ENCODE data around the gene PSMB2. TPM values are rescaled to one million over a fixed set of nuclear protein-coding genes. Genes with fewer than 3 reads are reported as not detected.

PSMB2 gene
- total RNA-seq, 2 experiments from 2014 or later: 28.7 to 86.3 TPM

GRCh38 chr1:35631396-35631795, 9.9 kb downstream of the PSMB2 start:
- Histone ChIP-seq H3K79me2 (ENCODE audit: insufficient read depth, low read depth, low read length) (peaks cover 42% of the 10 kb centered on the region), H3K4me1 (ENCODE audit: insufficient read depth, low read length, poor library complexity, severe bottlenecking) (no peaks in the 10 kb centered on the region), H3K9me3 (ENCODE audit: low read length) (no peaks in the 10 kb centered on the region), H3K4me3 (ENCODE audit: low read depth, low read length, poor library complexity, severe bottlenecking) (no peak overlapping the region), H4K20me1 (ENCODE audit: insufficient read depth, low read length) (peaks cover 5% of the 10 kb centered on the region; the same call in 1 of the 2 replicates), H3K4me2 (ENCODE audit: low read length) (no peak overlapping the region), H3K36me3 (ENCODE audit: insufficient read depth, low read length) (peaks cover 97% of the 10 kb centered on the region), H3K9me2 (ENCODE audit: insufficient read depth, low read length) (no peaks in the 10 kb centered on the region), H3K27ac (ENCODE audit: low read depth, low read length, poor library complexity, severe bottlenecking) (no peak overlapping the region), H2AFZ (ENCODE audit: low read length) (no peak overlapping the region)
- intact Hi-C loops (cut with micrococcal nuclease; ENCODE audit: unreplicated experiment): no loop called here
- POLR2A ChIA-PET: no interaction called here
- no TSS peak for BruUV-seq (replicated peaks)
- TF ChIP-seq EZH2phosphoT487 (IDR thresholded peaks at IDR 0.05; ENCODE audit: borderline replicate concordance, low read depth, low read length): no peak
- no peak for TF ChIP-seq CTCF (conservative IDR thresholded peaks at IDR 0.05; ENCODE audit: low read length)
- no peak for DNase-seq (ENCODE audit: low spot score)
- CTCF ChIA-PET (ENCODE audit: unreplicated experiment): no interaction called here

GRCh38 chr1:35629051-35629450, 12.3 kb downstream of the PSMB2 start:
- no peak overlapping the region for H3K4me3 ChIP-seq (ENCODE audit: low read depth, low read length, poor library complexity, severe bottlenecking)
- peaks cover 26% of the 10 kb centered on the region for H3K79me2 ChIP-seq (ENCODE audit: insufficient read depth, low read depth, low read length)
- DNase-seq (ENCODE audit: low spot score): no peak
- BruUV-seq (replicated peaks): TSS peak; percentile 20
- no peaks in the 10 kb centered on the region for H3K9me3 ChIP-seq (ENCODE audit: low read length)
- ChIA-PET POLR2A (no interaction called here), CTCF (ENCODE audit: unreplicated experiment) (no interaction called here)
- no peaks in the 10 kb centered on the region for H3K9me2 ChIP-seq (ENCODE audit: insufficient read depth, low read length)
- intact Hi-C loops (cut with micrococcal nuclease; ENCODE audit: unreplicated experiment): no loop called here
- no peak overlapping the region for H2AFZ ChIP-seq (ENCODE audit: low read length)
- H4K20me1 ChIP-seq (ENCODE audit: insufficient read depth, low read length): no peaks in the 10 kb centered on the region
- H3K27ac ChIP-seq (ENCODE audit: low read depth, low read length, poor library complexity, severe bottlenecking): no peak overlapping the region
- no peaks in the 10 kb centered on the region for H3K4me1 ChIP-seq (ENCODE audit: insufficient read depth, low read length, poor library complexity, severe bottlenecking)
- no peak overlapping the region for H3K4me2 ChIP-seq (ENCODE audit: low read length)
- peaks cover 88% of the 10 kb centered on the region for H3K36me3 ChIP-seq (ENCODE audit: insufficient read depth, low read length)
- TF ChIP-seq CTCF (conservative IDR thresholded peaks at IDR 0.05; ENCODE audit: low read length) (no peak), EZH2phosphoT487 (IDR thresholded peaks at IDR 0.05; ENCODE audit: borderline replicate concordance, low read depth, low read length) (no peak)

- Histone ChIP-seq H3K9me2 (ENCODE audit: insufficient read depth, low read length) (no peaks in the 10 kb centered on the region), H3K79me2 (ENCODE audit: insufficient read depth, low read depth, low read length) (peaks cover 35% of the 10 kb centered on the region; the same call in 1 of the 2 replicates), H3K36me3 (ENCODE audit: insufficient read depth, low read length) (peaks cover 83% of the 10 kb centered on the region), H3K27ac (ENCODE audit: low read depth, low read length, poor library complexity, severe bottlenecking) (no peak overlapping the region), H3K4me1 (ENCODE audit: insufficient read depth, low read length, poor library complexity, severe bottlenecking) (no peaks in the 10 kb centered on the region), H2AFZ (ENCODE audit: low read length) (no peak overlapping the region), H3K9me3 (ENCODE audit: low read length) (no peaks in the 10 kb centered on the region), H3K4me2 (ENCODE audit: low read length) (no peak overlapping the region), H4K20me1 (ENCODE audit: insufficient read depth, low read length) (no peaks in the 10 kb centered on the region), H3K4me3 (ENCODE audit: low read depth, low read length, poor library complexity, severe bottlenecking) (no peak overlapping the region)
- ChIA-PET POLR2A (interaction anchor here (0.6 kb wide), 1 partner anchor 20 kb away, joined by 3 read pairs; no protein-coding TSS in a partner anchor), CTCF (ENCODE audit: unreplicated experiment) (no interaction called here)
- no peak for TF ChIP-seq EZH2phosphoT487 (IDR thresholded peaks at IDR 0.05; ENCODE audit: borderline replicate concordance, low read depth, low read length)
- no peak for TF ChIP-seq CTCF (conservative IDR thresholded peaks at IDR 0.05; ENCODE audit: low read length)
- intact Hi-C loops (cut with micrococcal nuclease; ENCODE audit: unreplicated experiment): no loop called here
- DNase-seq (ENCODE audit: low spot score): no peak
- no TSS peak for BruUV-seq (replicated peaks)
These were observed 17.5 kb downstream of the PSMB2 start for GRCh38 chr1:35623832-35624231.
